H1 (cell line): ENCODE data around the gene TGFBI. TPM values are rescaled to one million over a fixed set of nuclear protein-coding genes. Genes with fewer than 3 reads are reported as not detected.

Experiments
- CTCF ChIA-PET: fragments of 300-600 bp; sonication (Branson Sonifier 250); formaldehyde crosslinking; loops from one replicate; lab custom pipeline; 2021; ENCODE audit not compliant: partially characterized antibody; lab: Charles Lee
- POLR2A ChIA-PET: fragments of 300-600 bp; sonication (Branson Sonifier 250); formaldehyde crosslinking; loops from one replicate; lab custom pipeline; 2021; ENCODE audit warnings: inconsistent platforms; ENCODE audit not compliant: partially characterized antibody; lab: Charles Lee
- DNase-seq, 2 experiments: peaks; one replicate each; pipeline versions ENCODE4 v3.0.0 to v3.0.0-alpha.2; 2010 to 2022; ENCODE audit warnings: low spot score in 2 of 2, low read depth in 1 of 2, mixed read lengths in 1 of 2
- FAIRE-seq: peaks from 2 replicates; lab custom pipeline; 2011; peaks lifted over from hg19 to GRCh38; lab: Jason Lieb, UNC
- H2AFZ ChIP-seq: 2 replicates; pipeline ENCODE4 v1.8.1; 2012; ENCODE audit warnings: low read length, inconsistent platforms
- H2AK5ac ChIP-seq: 2 replicates; pipeline ENCODE4 v1.6.1; 2013; ENCODE audit warnings: low read depth, low read length
- H2BK120ac ChIP-seq: replicated peaks from 2 replicates; pipeline ENCODE3; 2013; ENCODE audit warnings: low read depth, low read length, inconsistent platforms
- H2BK12ac ChIP-seq: 2 replicates; pipeline ENCODE4 v1.6.1; 2013; ENCODE audit warnings: low read depth, low read length
- H2BK15ac ChIP-seq: 2 replicates; pipeline ENCODE4 v1.6.1; 2013; ENCODE audit warnings: low read length
- H2BK20ac ChIP-seq: 2 replicates; pipeline ENCODE4 v1.6.1; 2013; ENCODE audit warnings: low read length
- H2BK5ac ChIP-seq: 2 replicates; pipeline ENCODE4 v1.6.1; 2013; ENCODE audit warnings: low read depth, low read length
- H3K14ac ChIP-seq: 2 replicates; pipeline ENCODE4 v1.6.1; 2013; ENCODE audit warnings: inconsistent platforms; ENCODE audit not compliant: insufficient read length
- H3K18ac ChIP-seq: 2 replicates; pipeline ENCODE4 v1.6.1; 2013; ENCODE audit warnings: low read length; ENCODE audit errors: extremely low read depth
- H3K23ac ChIP-seq: 2 replicates; pipeline ENCODE4 v1.6.1; 2013; ENCODE audit warnings: inconsistent platforms; ENCODE audit not compliant: insufficient read length
- H3K23me2 ChIP-seq: 2 replicates; pipeline ENCODE4 v1.6.1; 2013; ENCODE audit warnings: low read depth, low read length
- H3K27ac ChIP-seq: 2 replicates; pipeline ENCODE4 v1.6.1; 2011; ENCODE audit warnings: low read depth, low read length, inconsistent platforms
- H3K27me3 ChIP-seq, 4 experiments: replicated peaks in 1 of 4; 1 replicate in 1 of 4; 2 replicates in 3 of 4; pipeline versions ENCODE4 v1.6.1 to v1.8.1; 2011 to 2013; ENCODE audit warnings: low read length in 3 of 4, mild to moderate bottlenecking in 3 of 4, inconsistent platforms in 2 of 4, mixed read lengths in 2 of 4, moderate library complexity in 1 of 4; ENCODE audit not compliant: control insufficient read depth in 3 of 4, insufficient read depth in 3 of 4; ENCODE audit errors: extremely low read depth in 1 of 4
- H3K36me3 ChIP-seq, 4 experiments: 2 replicates each; pipeline versions ENCODE4 v1.6.1 to v1.8.1; 2011 to 2013; ENCODE audit warnings: mild to moderate bottlenecking in 4 of 4, low read length in 3 of 4, moderate library complexity in 2 of 4, control low read depth in 1 of 4, inconsistent platforms in 1 of 4; ENCODE audit not compliant: insufficient read depth in 4 of 4, control insufficient read depth in 2 of 4
- H3K4ac ChIP-seq: replicated peaks from 2 replicates; pipeline ENCODE3; 2013; ENCODE audit warnings: low read length, low read depth, mixed read lengths, inconsistent platforms; ENCODE audit not compliant: insufficient read length
- H3K4me1 ChIP-seq, 4 experiments: replicated peaks in 1 of 4; 1 replicate in 1 of 4; 2 replicates in 3 of 4; pipeline versions ENCODE4 v1.6.1 to v1.8.1; 2011 to 2013; ENCODE audit warnings: low read length in 3 of 4, inconsistent platforms in 2 of 4, mixed read lengths in 1 of 4; ENCODE audit not compliant: insufficient read depth in 4 of 4, control insufficient read depth in 3 of 4
- H3K4me2 ChIP-seq, 2 experiments: 2 replicates each; pipeline versions ENCODE4 v1.6.1 to v1.8.1; 2011 to 2013; ENCODE audit warnings: low read depth in 2 of 2, low read length in 2 of 2, control low read depth in 1 of 2, inconsistent platforms in 1 of 2, mild to moderate bottlenecking in 1 of 2; ENCODE audit not compliant: insufficient read depth in 1 of 2
- H3K4me3 ChIP-seq, 4 experiments: fragments of 200-600, 300-600 bp in 1 of 4; sonication (generic), shearing (Covaris generic), sonication (Bioruptor Twin) in 1 of 4; 2 replicates each; pipeline versions ENCODE4 v1.5.1 to v1.8.1; 2011 to 2016; ENCODE audit warnings: low read length in 4 of 4, low read depth in 3 of 4, control low read depth in 2 of 4, inconsistent platforms in 2 of 4, mild to moderate bottlenecking in 2 of 4, mixed read lengths in 1 of 4, moderate library complexity in 1 of 4; ENCODE audit not compliant: insufficient read depth in 2 of 4; ENCODE audit errors: extremely low read depth in 1 of 4
- H3K56ac ChIP-seq: replicated peaks from 2 replicates; pipeline ENCODE3; 2013; ENCODE audit warnings: low read depth, mild to moderate bottlenecking, mixed read lengths, low read length, inconsistent platforms; ENCODE audit not compliant: insufficient read length
- H3K79me1 ChIP-seq: 2 replicates; pipeline ENCODE4 v1.6.1; 2013; ENCODE audit warnings: low read depth, low read length, control low read depth
- H3K79me2 ChIP-seq, 2 experiments: 2 replicates each; pipeline versions ENCODE4 v1.6.1 to v1.8.1; 2012 to 2013; ENCODE audit warnings: low read length in 2 of 2, mild to moderate bottlenecking in 2 of 2, inconsistent platforms in 1 of 2; ENCODE audit not compliant: insufficient read depth in 2 of 2, control insufficient read depth in 1 of 2
- H3K9ac ChIP-seq, 4 experiments: replicated peaks in 1 of 4; 1 replicate in 1 of 4; 2 replicates in 3 of 4; pipeline versions ENCODE4 v1.6.1 to v1.8.1; 2011 to 2013; ENCODE audit warnings: low read depth in 3 of 4, low read length in 3 of 4, control low read depth in 2 of 4, mild to moderate bottlenecking in 2 of 4, moderate library complexity in 2 of 4, inconsistent platforms in 1 of 4; ENCODE audit errors: extremely low read depth in 1 of 4
- H3K9me3 ChIP-seq, 2 experiments: 2 replicates each; pipeline versions ENCODE4 v1.6.1 to v1.8.1; 2012 to 2013; ENCODE audit warnings: mild to moderate bottlenecking in 2 of 2, moderate library complexity in 2 of 2, control low read depth in 1 of 2, inconsistent platforms in 1 of 2, low read depth in 1 of 2, low read length in 1 of 2, mixed read lengths in 1 of 2; ENCODE audit not compliant: insufficient read depth in 2 of 2
- H4K20me1 ChIP-seq, 2 experiments: replicated peaks in 1 of 2; 2 replicates each; pipeline versions ENCODE3 to v1.8.1; 2011 to 2013; ENCODE audit warnings: inconsistent platforms in 2 of 2, low read length in 2 of 2, mild to moderate bottlenecking in 1 of 2; ENCODE audit not compliant: insufficient read depth in 2 of 2, control insufficient read depth in 1 of 2
- H4K5ac ChIP-seq: 2 replicates; pipeline ENCODE4 v1.6.1; 2013; ENCODE audit warnings: low read length, low read depth, mixed read lengths, inconsistent platforms; ENCODE audit not compliant: insufficient read length
- H4K8ac ChIP-seq: 2 replicates; pipeline ENCODE4 v1.8.0; 2013; ENCODE audit warnings: mild to moderate bottlenecking, moderate library complexity, low read length, inconsistent platforms; ENCODE audit not compliant: insufficient read depth; ENCODE audit errors: extremely low read depth
- H4K91ac ChIP-seq: replicated peaks from 2 replicates; pipeline ENCODE3; 2013; ENCODE audit warnings: low read length, mixed read lengths, inconsistent platforms; ENCODE audit not compliant: insufficient read length
- ASH2L ChIP-seq: fragments of 200-600, 300-600 bp; sonication (generic); IDR thresholded peaks from one replicate; pipeline ENCODE4 v1.7.1; 2017; ENCODE audit warnings: low read length
- CBX5 ChIP-seq: fragments of 300-800, 300-1000 bp; sonication (generic); IDR thresholded peaks from 2 replicates; pipeline ENCODE4 v1.7.1; 2016; ENCODE audit warnings: antibody characterized with exemption, low read length, low read depth
- CTBP2 ChIP-seq: IDR thresholded peaks from 2 replicates; pipeline ENCODE4 v1.7.0; 2011; ENCODE audit warnings: borderline replicate concordance, mild to moderate bottlenecking, moderate library complexity, mixed read lengths, low read length; ENCODE audit not compliant: insufficient read depth, insufficient read length
- EP300 ChIP-seq, 2 experiments: IDR thresholded peaks; 1 replicate in 1 of 2; 2 replicates in 1 of 2; pipeline ENCODE4 v1.6.1; 2011 to 2012; ENCODE audit warnings: low read depth in 2 of 2, low read length in 2 of 2, mild to moderate bottlenecking in 2 of 2, borderline replicate concordance in 1 of 2, inconsistent platforms in 1 of 2, moderate library complexity in 1 of 2
- GABPA ChIP-seq: IDR thresholded peaks from 2 replicates; pipeline ENCODE4 v1.6.1; 2011; ENCODE audit warnings: mild to moderate bottlenecking, low read length, moderate library complexity, borderline replicate concordance; ENCODE audit not compliant: insufficient read depth
- MAFK ChIP-seq: IDR thresholded peaks from 2 replicates; pipeline ENCODE4 v1.6.1; 2012; ENCODE audit warnings: low read depth, mild to moderate bottlenecking, improper control_type of control experiment, low read length
- POU5F1 ChIP-seq: IDR thresholded peaks from 2 replicates; pipeline ENCODE4 v1.6.1; 2011; ENCODE audit warnings: low read depth, mild to moderate bottlenecking, low read length, moderate library complexity
- SAP30 ChIP-seq: fragments of 300-600 bp; sonication (generic); IDR thresholded peaks from 2 replicates; pipeline ENCODE4 v1.7.1; 2012; ENCODE audit warnings: low read length, moderate library complexity, mild to moderate bottlenecking, inconsistent platforms; ENCODE audit not compliant: insufficient read depth, insufficient replicate concordance
- SIN3A ChIP-seq, 2 experiments: IDR thresholded peaks in 1 of 2; conservative IDR thresholded peaks in 1 of 2; 2 replicates each; pipeline ENCODE4 v1.6.1; 2011 to 2012; ENCODE audit warnings: low read length in 2 of 2, improper control_type of control experiment in 1 of 2, low read depth in 1 of 2, mild to moderate bottlenecking in 1 of 2
- SIX5 ChIP-seq: IDR thresholded peaks from 2 replicates; pipeline ENCODE4 v1.6.1; 2011; ENCODE audit warnings: mild to moderate bottlenecking, low read depth, low read length
- TAF7 ChIP-seq: optimal IDR thresholded peaks from 2 replicates; pipeline ENCODE3; 2011; ENCODE audit warnings: low read depth, mild to moderate bottlenecking, inconsistent platforms, low read length, moderate library complexity, borderline replicate concordance
- TCF12 ChIP-seq: IDR thresholded peaks from 2 replicates; pipeline ENCODE4 v1.6.1; 2011; ENCODE audit warnings: low read depth, mild to moderate bottlenecking, low read length
- TEAD4 ChIP-seq: IDR thresholded peaks from 2 replicates; pipeline ENCODE4 v1.6.1; 2012; ENCODE audit warnings: low read depth, low read length, inconsistent platforms, mixed read lengths
- YY1 ChIP-seq: IDR thresholded peaks from 2 replicates; pipeline ENCODE4 v1.6.1; 2011; ENCODE audit warnings: low read depth, mild to moderate bottlenecking, low read length
- WGBS, 2 experiments: shearing (Covaris generic) in 1 of 2; methylation state at CpG; one replicate each; pipeline versions ENCODE4 v1.1.6 to v1.1.7; 2013 to 2015; ENCODE audit warnings: low lambda C conversion rate in 2 of 2, mixed read lengths in 2 of 2, inconsistent platforms in 1 of 2, low coverage in 1 of 2, missing lambda C conversion rate in 1 of 2; ENCODE audit not compliant: insufficient replicate concordance in 2 of 2, insufficient coverage in 1 of 2, insufficient read length in 1 of 2; ENCODE audit errors: extremely low coverage in 1 of 2, missing lambda C conversion rate in 1 of 2; 5-methylcytosine and 5-hydroxymethylcytosine counted together
- polyA plus RNA-seq, 7 experiments: library from polyadenylated mRNA; depleted of rRNA in 3 of 7; stranded (reverse) in 5 of 7; unstranded in 2 of 7; fragments of >200 nt in 5 of 7; fragments of 200-250 nt in 2 of 7; gene quantifications; 1 replicate in 5 of 7; 2 replicates in 1 of 7; 4 replicates in 1 of 7; pipeline versions ENCODE4 v1.2.1 to v1.2.3, GENCODE V29; 2011 to 2013; ENCODE audit warnings: missing spikeins in 2 of 7, mixed read lengths in 2 of 7
- total RNA-seq: library from RNA; stranded (reverse); fragmentation: NEBNext Ultra II Directional; extraction: Animal tissue kit (Norgen Biotek cat#: 25700); gene quantifications from 2 replicates; pipeline ENCODE4 v1.2.1, GENCODE V29; 2021

TGFBI gene
- total and polyA plus RNA-seq, 2 of the 8 experiments (the other 6 are each of a cell fraction or from before 2014, with no cell fraction given): 6.0 to 8.5 TPM

GRCh38 chr5:135996611-135997010, 32.2 kb upstream of the TGFBI start:
- no peaks in the 10 kb centered on the region; a peak in 1 of 7 replicates for H3K27me3 ChIP-seq
- no peak overlapping the region for H2AK5ac ChIP-seq
- H3K23ac ChIP-seq: no peak overlapping the region
- H4K20me1 ChIP-seq: no peaks in the 10 kb centered on the region
- 95% methylated on average over 2 of the region's 2 CpGs; no CpG with 5 or more reads in 1 of the 2 experiments for WGBS, 2 experiments
- no peak overlapping the region for H3K56ac ChIP-seq
- H2AFZ ChIP-seq: no peak overlapping the region
- no peak overlapping the region for H2BK120ac ChIP-seq
- H3K27ac ChIP-seq: no peak overlapping the region
- H3K79me1 ChIP-seq: no peaks in the 10 kb centered on the region
- DNase-seq: no peak
- no peaks in the 10 kb centered on the region for H3K9me3 ChIP-seq
- H2BK20ac ChIP-seq: no peak overlapping the region
- no peak overlapping the region for H3K18ac ChIP-seq
- no peak overlapping the region for H4K91ac ChIP-seq
- no peak overlapping the region for H3K4me3 ChIP-seq
- no peak overlapping the region for H3K14ac ChIP-seq
- no peak overlapping the region for H4K5ac ChIP-seq
- no peak overlapping the region for H3K4ac ChIP-seq
- POLR2A ChIA-PET: no interaction called here
- no peak overlapping the region for H2BK12ac ChIP-seq
- 0 out of 7 replicates have a peak, but pooled peaks cover 0 to 3% (median 0%) of the 10 kb centered on the region in 4 experiments for H3K4me1 ChIP-seq
- H4K8ac ChIP-seq: no peak overlapping the region
- H2BK5ac ChIP-seq: no peak overlapping the region
- CTCF ChIA-PET: interaction anchor here (1.5 to 6.6 kb wide), 5 partner anchors 9 to 70 kb away, joined by 5 to 30 read pairs (median 5); no protein-coding TSS in a partner anchor
- H2BK15ac ChIP-seq: no peak overlapping the region
- no peak overlapping the region for H3K4me2 ChIP-seq
- no peak overlapping the region for H3K9ac ChIP-seq
- no peak for FAIRE-seq
- no peaks in the 10 kb centered on the region for H3K23me2 ChIP-seq
- no peaks in the 10 kb centered on the region for H3K79me2 ChIP-seq
- no peaks in the 10 kb centered on the region for H3K36me3 ChIP-seq
- TF ChIP-seq SIN3A (conservative IDR thresholded peaks at IDR 0.05 in 1 of 2, IDR thresholded peaks at IDR 0.05 in 1 of 2; ENCODE audit: low read depth in 1 of 2, low read length in 2 of 2) (no peak), CTBP2 (no peak), TAF7 (no peak), TEAD4 (no peak), EP300 (IDR thresholded peaks at IDR 0.05; ENCODE audit: borderline replicate concordance in 1 of 2, low read depth in 2 of 2, low read length in 2 of 2) (no peak), SAP30 (no peak), MAFK (no peak), POU5F1 (no peak), TCF12 (no peak), ASH2L (no peak), CBX5 (no peak), SIX5 (no peak), YY1 (no peak), GABPA (no peak)
